H9 (cell line): ENCODE data around the gene MPST. TPM values are rescaled to one million over a fixed set of nuclear protein-coding genes. Genes with fewer than 3 reads are reported as not detected.

Source experiments
- DNase-seq: peaks from one replicate; pipeline ENCODE4 v3.0.0-alpha.2; 2017
- H2AFZ ChIP-seq: one replicate; pipeline ENCODE4 v1.6.1; 2013; ENCODE audit warnings: mild to moderate bottlenecking, low read length, control low read depth, moderate library complexity
- H2AK5ac ChIP-seq: 2 replicates; pipeline ENCODE4 v1.6.1; 2013; ENCODE audit warnings: low read length, control low read depth, mixed read lengths; ENCODE audit not compliant: insufficient read length
- H2BK120ac ChIP-seq: one replicate; pipeline ENCODE4 v1.6.1; 2013; ENCODE audit warnings: low read depth, mild to moderate bottlenecking, low read length, control low read depth, inconsistent platforms; ENCODE audit not compliant: poor library complexity, severe bottlenecking
- H2BK12ac ChIP-seq: 2 replicates; pipeline ENCODE4 v1.6.1; 2013; ENCODE audit warnings: low read length, control low read depth, mixed read lengths, low read depth; ENCODE audit not compliant: insufficient read length
- H2BK15ac ChIP-seq: 2 replicates; pipeline ENCODE4 v1.6.1; 2013; ENCODE audit warnings: low read depth, low read length, control low read depth
- H2BK20ac ChIP-seq: one replicate; pipeline ENCODE4 v1.6.1; 2013; ENCODE audit warnings: low read depth, mild to moderate bottlenecking, low read length, control low read depth, inconsistent platforms; ENCODE audit not compliant: poor library complexity, severe bottlenecking
- H2BK5ac ChIP-seq: 2 replicates; pipeline ENCODE4 v1.6.1; 2013; ENCODE audit warnings: low read length, control low read depth, mixed read lengths; ENCODE audit not compliant: insufficient read length
- H3K14ac ChIP-seq: 2 replicates; pipeline ENCODE4 v1.6.1; 2013; ENCODE audit warnings: low read length, control low read depth; ENCODE audit not compliant: insufficient read depth
- H3K18ac ChIP-seq: 2 replicates; pipeline ENCODE4 v1.6.1; 2013; ENCODE audit warnings: low read depth, mild to moderate bottlenecking, mixed read lengths, low read length, control low read depth; ENCODE audit not compliant: insufficient read length
- H3K23ac ChIP-seq: 2 replicates; pipeline ENCODE4 v1.6.1; 2013; ENCODE audit warnings: low read length, control low read depth, mixed read lengths, low read depth; ENCODE audit not compliant: insufficient read length
- H3K23me2 ChIP-seq: 2 replicates; pipeline ENCODE4 v1.6.1; 2013; ENCODE audit warnings: low read depth, mild to moderate bottlenecking, mixed read lengths, low read length, control low read depth; ENCODE audit not compliant: insufficient read length, poor library complexity, severe bottlenecking
- H3K27ac ChIP-seq: 2 replicates; pipeline ENCODE4 v1.5.1; 2013; ENCODE audit warnings: low read length, control low read depth, mixed read lengths, low read depth; ENCODE audit not compliant: insufficient read length
- H3K27me3 ChIP-seq: 2 replicates; pipeline ENCODE4 v1.6.1; 2013; ENCODE audit warnings: low read length, control low read depth, inconsistent platforms; ENCODE audit not compliant: insufficient read depth
- H3K4ac ChIP-seq: 2 replicates; pipeline ENCODE4 v1.6.1; 2013; ENCODE audit warnings: low read depth, mild to moderate bottlenecking, control low read depth, inconsistent platforms, low read length, moderate library complexity
- H3K4me1 ChIP-seq: 2 replicates; pipeline ENCODE4 v1.6.1; 2013; ENCODE audit warnings: low read length, control low read depth, inconsistent platforms; ENCODE audit not compliant: insufficient read depth
- H3K4me2 ChIP-seq: 2 replicates; pipeline ENCODE4 v1.6.1; 2013; ENCODE audit warnings: low read length, control low read depth, mixed read lengths; ENCODE audit not compliant: insufficient read length, insufficient read depth
- H3K56ac ChIP-seq: 2 replicates; pipeline ENCODE4 v1.6.1; 2013; ENCODE audit warnings: low read depth, mild to moderate bottlenecking, mixed read lengths, low read length, control low read depth; ENCODE audit not compliant: insufficient read length
- H3K79me1 ChIP-seq: 2 replicates; pipeline ENCODE4 v1.6.1; 2013; ENCODE audit warnings: low read depth, mild to moderate bottlenecking, moderate library complexity, low read length, control low read depth, inconsistent platforms; ENCODE audit not compliant: insufficient read depth, poor library complexity, severe bottlenecking
- H3K79me2 ChIP-seq: 2 replicates; pipeline ENCODE4 v1.6.1; 2013; ENCODE audit warnings: low read length, control low read depth, inconsistent platforms; ENCODE audit not compliant: insufficient read depth
- H3K9ac ChIP-seq: 2 replicates; pipeline ENCODE4 v1.6.1; 2013; ENCODE audit warnings: low read length, control low read depth, mixed read lengths; ENCODE audit not compliant: insufficient read length; ENCODE audit errors: extremely low read depth
- H3K9me3 ChIP-seq: one replicate; pipeline ENCODE4 v1.6.1; 2013; ENCODE audit warnings: low read depth, low read length, inconsistent platforms; ENCODE audit not compliant: control insufficient read depth
- H3T11ph ChIP-seq: one replicate; pipeline ENCODE4 v1.6.1; 2013; ENCODE audit warnings: mild to moderate bottlenecking, low read length, control low read depth, inconsistent platforms
- H4K20me1 ChIP-seq: one replicate; pipeline ENCODE4 v1.6.1; 2013; ENCODE audit not compliant: control insufficient read depth, insufficient read length, insufficient read depth
- H4K5ac ChIP-seq: 2 replicates; pipeline ENCODE4 v1.6.1; 2013; ENCODE audit warnings: low read depth, mild to moderate bottlenecking, mixed read lengths, low read length, control low read depth; ENCODE audit not compliant: insufficient read length
- H4K8ac ChIP-seq: replicated peaks from 2 replicates; pipeline ENCODE4 v1.6.1; 2013; ENCODE audit warnings: low read length, control low read depth, mixed read lengths, low read depth; ENCODE audit not compliant: insufficient read length
- H4K91ac ChIP-seq: 2 replicates; pipeline ENCODE4 v1.6.1; 2013; ENCODE audit warnings: low read depth, mild to moderate bottlenecking, moderate library complexity, mixed read lengths, low read length, control low read depth; ENCODE audit not compliant: insufficient read length
- H3K27ac Mint-ChIP-seq, 3 experiments: 2 replicates in 2 of 3; 3 replicates in 1 of 3; pipeline ENCODE4 v1.8.0; 2020 to 2021; ENCODE audit warnings: mixed read lengths in 3 of 3, mild to moderate bottlenecking in 1 of 3, moderate library complexity in 1 of 3
- H3K27me3 Mint-ChIP-seq: 2 replicates; pipeline ENCODE4 v1.8.0; 2021; ENCODE audit warnings: low read depth, mild to moderate bottlenecking, moderate library complexity, mixed read lengths
- H3K36me3 Mint-ChIP-seq, 3 experiments: 2 replicates in 2 of 3; 3 replicates in 1 of 3; pipeline ENCODE4 v1.8.0; 2020 to 2021; ENCODE audit warnings: low read depth in 3 of 3, mixed read lengths in 3 of 3; ENCODE audit not compliant: insufficient read depth in 1 of 3
- H3K4me1 Mint-ChIP-seq, 2 experiments: 2 replicates each; pipeline ENCODE4 v1.8.0; 2020; ENCODE audit warnings: mixed read lengths in 2 of 2
- H3K4me3 Mint-ChIP-seq, 2 experiments: 2 replicates in 1 of 2; 3 replicates in 1 of 2; pipeline ENCODE4 v1.8.0; 2020 to 2021; ENCODE audit warnings: mild to moderate bottlenecking in 2 of 2, mixed read lengths in 2 of 2, moderate library complexity in 1 of 2
- H3K9me3 Mint-ChIP-seq, 2 experiments: 2 replicates in 1 of 2; 3 replicates in 1 of 2; pipeline ENCODE4 v1.8.0; 2020; ENCODE audit warnings: mild to moderate bottlenecking in 2 of 2, mixed read lengths in 2 of 2, moderate library complexity in 1 of 2
- WGBS: extraction: QIAGEN DNeasy Blood & Tissue Kit; methylation state at CpG from one replicate; pipeline ENCODE4 v1.1.7; 2013; ENCODE audit warnings: missing lambda C conversion rate, low lambda C conversion rate, mixed read lengths; ENCODE audit not compliant: insufficient read length; ENCODE audit errors: extremely low coverage; 5-methylcytosine and 5-hydroxymethylcytosine counted together
- total RNA-seq: library from RNA; stranded (reverse); gene quantifications from 2 replicates; pipeline ENCODE4 v1.2.1, GENCODE V29; 2021
- TF ChIP-seq, protein P1 (sequence below): fragments of 200-600 bp; sonication (generic); conservative IDR thresholded peaks from 3 replicates; pipeline ENCODE4 v1.8.0; 2021; ENCODE audit warnings: antibody characterized with exemption, mild to moderate bottlenecking

The MPST gene
- total RNA-seq, 1 experiment from 2014 or later, result 70.5 TPM

DNA sequence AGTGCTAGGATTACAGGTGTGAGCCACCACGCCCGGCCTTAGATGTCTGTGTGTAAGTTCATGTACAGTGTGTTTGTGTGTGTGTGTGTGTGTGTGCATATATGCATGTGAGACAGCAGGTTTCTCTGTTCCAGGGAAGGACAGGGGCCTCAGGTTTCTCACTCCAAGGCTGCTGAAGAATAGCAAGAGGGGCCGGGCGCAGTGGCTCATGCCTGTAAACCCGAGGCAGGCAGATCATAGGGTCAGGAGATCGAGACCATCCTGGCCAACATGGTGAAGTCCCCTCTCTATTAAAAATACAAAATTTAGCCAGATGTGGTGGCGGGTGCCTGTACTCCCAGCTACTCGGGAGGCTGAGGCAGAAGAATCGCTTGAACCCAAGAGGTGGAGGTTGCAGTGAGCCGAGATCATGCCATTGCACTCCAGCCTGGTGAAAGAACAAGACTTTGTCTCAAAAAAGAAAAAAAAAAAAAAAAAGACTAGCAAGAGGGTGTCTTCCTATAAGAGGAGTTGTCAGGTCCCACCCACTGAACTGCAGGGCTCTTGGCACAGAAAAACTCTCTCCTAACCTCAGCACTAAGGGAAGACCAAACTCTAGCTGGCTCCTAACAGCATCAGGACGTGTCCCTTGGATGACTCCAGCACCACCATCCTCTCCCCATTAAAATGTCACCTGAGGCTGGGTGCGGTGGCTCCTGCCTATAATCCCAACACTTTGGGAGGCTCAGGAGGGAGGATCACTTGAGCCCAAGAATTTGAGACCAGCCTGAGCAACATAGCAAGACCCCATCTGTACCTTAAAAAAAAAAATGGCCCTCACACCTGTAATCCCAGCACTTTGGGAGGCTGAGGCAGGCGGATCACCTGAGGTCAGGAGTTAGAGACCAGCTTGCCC, 40.3 kb upstream of the MPST start:
- Histone ChIP-seq H3K27ac (no peak overlapping the region), H3K27me3 (no peaks in the 10 kb centered on the region), H4K20me1 (no peaks in the 10 kb centered on the region), H3K9ac (no peak overlapping the region), H4K8ac (no peak overlapping the region), H4K91ac (no peak overlapping the region), H3K23ac (no peak overlapping the region), H3T11ph (no peak overlapping the region), H3K79me1 (no peaks in the 10 kb centered on the region), H3K4me2 (no peak overlapping the region), H2BK120ac (no peak overlapping the region), H2BK12ac (no peak overlapping the region), H3K14ac (no peak overlapping the region), H4K5ac (no peak overlapping the region), H3K4me1 (no peaks in the 10 kb centered on the region), H3K23me2 (peaks cover 3% of the 10 kb centered on the region), H2BK15ac (no peak overlapping the region), H3K18ac (no peak overlapping the region), H3K9me3 (no peaks in the 10 kb centered on the region), H2BK5ac (no peak overlapping the region), H3K4ac (no peak overlapping the region), H2BK20ac (peak overlapping the region; percentile 27), H2AFZ (no peak overlapping the region), H2AK5ac (no peak overlapping the region), H3K79me2 (no peaks in the 10 kb centered on the region), H3K56ac (no peak overlapping the region)
- no peak for DNase-seq
- peaks cover 5 to 13% of the 10 kb centered on the region in 2 experiments; a peak in 3 of 4 replicates for H3K4me1 Mint-ChIP-seq
- H3K4me3 Mint-ChIP-seq, result no peak overlapping the region
- WGBS, result no CpG with 5 or more reads among the region's 13 CpGs
- H3K27ac Mint-ChIP-seq, result no peak overlapping the region
- peaks cover 51% of the 10 kb centered on the region for H3K27me3 Mint-ChIP-seq
- no peaks in the 10 kb centered on the region for H3K36me3 Mint-ChIP-seq
- TF ChIP-seq, protein P1, sequence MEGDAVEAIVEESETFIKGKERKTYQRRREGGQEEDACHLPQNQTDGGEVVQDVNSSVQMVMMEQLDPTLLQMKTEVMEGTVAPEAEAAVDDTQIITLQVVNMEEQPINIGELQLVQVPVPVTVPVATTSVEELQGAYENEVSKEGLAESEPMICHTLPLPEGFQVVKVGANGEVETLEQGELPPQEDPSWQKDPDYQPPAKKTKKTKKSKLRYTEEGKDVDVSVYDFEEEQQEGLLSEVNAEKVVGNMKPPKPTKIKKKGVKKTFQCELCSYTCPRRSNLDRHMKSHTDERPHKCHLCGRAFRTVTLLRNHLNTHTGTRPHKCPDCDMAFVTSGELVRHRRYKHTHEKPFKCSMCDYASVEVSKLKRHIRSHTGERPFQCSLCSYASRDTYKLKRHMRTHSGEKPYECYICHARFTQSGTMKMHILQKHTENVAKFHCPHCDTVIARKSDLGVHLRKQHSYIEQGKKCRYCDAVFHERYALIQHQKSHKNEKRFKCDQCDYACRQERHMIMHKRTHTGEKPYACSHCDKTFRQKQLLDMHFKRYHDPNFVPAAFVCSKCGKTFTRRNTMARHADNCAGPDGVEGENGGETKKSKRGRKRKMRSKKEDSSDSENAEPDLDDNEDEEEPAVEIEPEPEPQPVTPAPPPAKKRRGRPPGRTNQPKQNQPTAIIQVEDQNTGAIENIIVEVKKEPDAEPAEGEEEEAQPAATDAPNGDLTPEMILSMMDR, result no peak
- peaks cover 0 to 2% of the 10 kb centered on the region in 2 experiments; a peak in 1 of 5 replicates for H3K9me3 Mint-ChIP-seq
